Measurements from ENCODE around the gene UIMC1. TPM values are rescaled to one million over a fixed set of nuclear protein-coding genes. Genes with fewer than 3 reads are reported as not detected.

UIMC1 gene
- total RNA-seq, 4 donors from 2014 or later, result 30.0 to 34.3 (median 32.4) TPM

DNA sequence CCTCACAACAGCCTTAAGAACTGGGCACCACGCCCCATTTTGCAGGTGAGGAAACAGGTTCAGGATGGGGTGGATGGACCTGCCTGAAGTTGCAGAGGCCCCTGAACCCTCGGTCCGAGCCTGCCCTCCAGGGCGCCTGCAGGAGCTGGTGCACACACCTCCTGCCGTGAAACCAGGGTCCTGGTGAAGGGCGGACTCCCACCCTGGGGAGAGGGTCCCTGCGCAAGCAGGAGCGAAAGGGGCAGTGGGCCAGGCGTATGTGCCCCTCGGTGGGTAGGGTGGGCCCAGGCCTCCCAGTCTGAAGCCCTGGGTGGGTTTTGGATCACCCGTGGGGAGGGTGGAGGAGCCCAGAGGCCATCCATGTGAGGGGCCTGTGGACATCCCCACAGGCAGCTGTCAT is 145.3 kb downstream of the UIMC1 start:
- no peaks in the 10 kb centered on the region for H3K4me1 ChIP-seq
- no peak for TF ChIP-seq CTCF (IDR thresholded peaks at IDR 0.05)
- no peak for TF ChIP-seq POLR2A (IDR thresholded peaks at IDR 0.05)
- DNase-seq, result no peak
- H3K9me3 ChIP-seq, result no peaks in the 10 kb centered on the region
- no peak overlapping the region for H3K4me3 ChIP-seq (replicated peaks in 1 of 3)
- H3K27ac ChIP-seq, result no peak overlapping the region
- 88 to 92% methylated on average over 9 of the region's 11 CpGs for WGBS, 2 donors
- intact Hi-C loops (cut with DNase I), result no loop called here
- H3K27me3 ChIP-seq, result no peaks in the 10 kb centered on the region
- no peaks in the 10 kb centered on the region for H3K36me3 ChIP-seq

DNA sequence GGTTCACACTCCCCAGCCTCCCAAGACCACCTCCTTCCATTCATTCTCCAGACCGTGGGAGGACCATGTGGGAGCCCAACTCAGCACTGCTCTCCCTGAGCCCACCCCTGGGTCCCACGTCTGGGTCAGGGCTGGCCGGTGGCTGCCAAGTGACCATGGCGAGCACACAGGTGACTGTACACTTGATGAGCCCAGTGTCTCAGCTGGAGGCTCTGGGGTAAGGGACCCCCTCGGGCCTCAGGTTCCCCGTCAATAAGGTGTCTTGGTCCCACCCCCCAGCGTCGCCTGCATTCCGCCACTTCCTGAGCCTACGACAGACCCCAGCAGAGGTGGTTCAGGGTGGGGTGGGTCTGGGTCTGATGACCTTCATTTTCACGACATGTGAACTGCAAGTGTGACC is 146.2 kb downstream of the UIMC1 start:
- intact Hi-C loops (cut with DNase I), result no loop called here
- H3K27me3 ChIP-seq, result no peaks in the 10 kb centered on the region
- 69 to 84% methylated on average over 11 of the region's 11 CpGs for WGBS, 2 donors

DNA sequence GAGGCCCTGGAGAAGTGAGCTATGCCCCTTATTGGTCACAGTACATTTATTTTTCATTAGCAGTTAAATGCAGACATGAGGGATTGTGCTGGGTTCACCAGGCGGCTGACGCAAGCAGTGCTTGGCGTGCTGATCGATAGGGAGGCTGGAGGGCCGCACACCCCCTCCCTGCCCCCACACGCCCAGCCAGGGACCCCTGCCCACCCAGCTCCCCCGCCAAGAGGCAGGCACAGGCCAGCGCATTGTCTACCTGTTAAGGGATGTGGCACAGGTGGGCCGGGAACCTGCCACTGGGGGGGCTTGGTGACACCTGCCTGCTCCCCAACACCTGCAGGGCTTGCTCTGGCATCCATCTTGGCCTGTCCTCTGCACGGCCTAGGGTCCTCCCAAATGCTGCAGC is 146.7 kb downstream of the UIMC1 start:
- TF ChIP-seq CTCF (IDR thresholded peaks at IDR 0.05), result no peak
- no peak for TF ChIP-seq POLR2A (IDR thresholded peaks at IDR 0.05)
- Histone ChIP-seq H3K4me3 (replicated peaks in 1 of 3) (no peak overlapping the region), H3K27ac (no peak overlapping the region), H3K9me3 (no peaks in the 10 kb centered on the region), H3K27me3 (no peaks in the 10 kb centered on the region), H3K36me3 (no peaks in the 10 kb centered on the region), H3K4me1 (no peaks in the 10 kb centered on the region)
- intact Hi-C loops (cut with DNase I), result no loop called here
- WGBS, 2 donors, result 50 to 69% methylated on average over 5 to 7 of the region's 10 CpGs
- DNase-seq, result no peak

More for the DNA sequence above, 146.2 kb downstream of the UIMC1 start:
- Histone ChIP-seq H3K36me3 (no peaks in the 10 kb centered on the region), H3K9me3 (no peaks in the 10 kb centered on the region), H3K4me1 (no peaks in the 10 kb centered on the region), H3K4me3 (replicated peaks in 1 of 3) (no peak overlapping the region), H3K27ac (no peak overlapping the region)
- no peak for DNase-seq
- no peak for TF ChIP-seq POLR2A (IDR thresholded peaks at IDR 0.05)
- no peak for TF ChIP-seq CTCF (IDR thresholded peaks at IDR 0.05)

GRCh38 chr5:176857894-176858273 is 148.7 kb downstream of the UIMC1 start:
- H3K36me3 ChIP-seq, result no peaks in the 10 kb centered on the region
- DNase-seq, result no peak
- WGBS, 2 donors, result 53 to 74% methylated on average over 2 to 11 of the region's 11 CpGs
- H3K4me1 ChIP-seq, result no peaks in the 10 kb centered on the region
- TF ChIP-seq CTCF (IDR thresholded peaks at IDR 0.05) (no peak), POLR2A (IDR thresholded peaks at IDR 0.05) (no peak)
- H3K27ac ChIP-seq, result no peak overlapping the region
- H3K27me3 ChIP-seq, result no peaks in the 10 kb centered on the region
- H3K9me3 ChIP-seq, result no peaks in the 10 kb centered on the region
- intact Hi-C loops (cut with DNase I), result no loop called here
- no peak overlapping the region for H3K4me3 ChIP-seq (replicated peaks in 1 of 3)

- DNase-seq, result no peak
- Histone ChIP-seq H3K4me3 (replicated peaks in 1 of 3) (no peak overlapping the region), H3K9me3 (no peaks in the 10 kb centered on the region), H3K36me3 (no peaks in the 10 kb centered on the region), H3K27me3 (no peaks in the 10 kb centered on the region), H3K27ac (no peak overlapping the region), H3K4me1 (no peaks in the 10 kb centered on the region)
- intact Hi-C loops (cut with DNase I), result no loop called here
- TF ChIP-seq POLR2A (IDR thresholded peaks at IDR 0.05) (no peak), CTCF (IDR thresholded peaks at IDR 0.05) (no peak)
- 71% methylated on average over 14 to 19 of the region's 19 CpGs for WGBS, 2 donors
These were observed 149.2 kb downstream of the UIMC1 start for GRCh38 chr5:176857216-176857893.

Data from thyroid gland (tissue), 4 donors.